GM23248 (cell line): ENCODE data around the gene SMARCA4. TPM values are rescaled to one million over a fixed set of nuclear protein-coding genes. Genes with fewer than 3 reads are reported as not detected.
A peak's percentile ranks its signal among the peaks of the same experiment; 100 is the strongest.
"Not testable (repeated sequence)": the region's sequence is repeated elsewhere in the genome, so short reads cannot be mapped to it uniquely, and the experiment has no call there.

Experiments used
- DNase-seq: peaks from one replicate; pipeline ENCODE4 v3.0.0-alpha.2; 2015
- H2AFZ ChIP-seq: fragments of 200-600 bp; sonication (generic); 2 replicates; pipeline ENCODE4 v1.6.1; 2016; ENCODE audit warnings: antibody characterized with exemption
- H3F3A ChIP-seq: fragments of 200-600 bp; sonication (generic); 2 replicates; pipeline ENCODE4 v1.6.1; 2016; ENCODE audit warnings: mild to moderate bottlenecking, antibody characterized with exemption, mixed run types; ENCODE audit not compliant: insufficient read depth
- H3K27ac ChIP-seq: fragments of 200-600 bp; sonication (generic); 2 replicates; pipeline ENCODE4 v1.5.1; 2016; ENCODE audit warnings: mild to moderate bottlenecking
- H3K27me3 ChIP-seq: fragments of 200-600 bp; sonication (generic); replicated peaks from 2 replicates; pipeline ENCODE4 v1.6.1; 2016; ENCODE audit warnings: mild to moderate bottlenecking; ENCODE audit not compliant: insufficient read depth
- H3K36me3 ChIP-seq: fragments of 200-600 bp; sonication (generic); 2 replicates; pipeline ENCODE4 v1.6.1; 2016; ENCODE audit warnings: low read depth, mild to moderate bottlenecking
- H3K4me1 ChIP-seq: fragments of 200-600 bp; sonication (generic); 2 replicates; pipeline ENCODE4 v1.6.1; 2016; ENCODE audit warnings: mild to moderate bottlenecking; ENCODE audit not compliant: insufficient read depth
- H3K4me2 ChIP-seq: fragments of 200-600 bp; sonication (generic); one replicate; pipeline ENCODE4 v1.6.1; 2016; ENCODE audit warnings: mild to moderate bottlenecking; ENCODE audit not compliant: unreplicated experiment
- H3K4me3 ChIP-seq: fragments of 200-600 bp; sonication (generic); 2 replicates; pipeline ENCODE4 v1.5.1; 2016; ENCODE audit warnings: mild to moderate bottlenecking
- H3K79me2 ChIP-seq: fragments of 200-600 bp; sonication (generic); 2 replicates; pipeline ENCODE4 v1.6.1; 2016; ENCODE audit warnings: mild to moderate bottlenecking; ENCODE audit not compliant: insufficient read depth
- H3K9ac ChIP-seq: fragments of 200-600 bp; sonication (generic); 2 replicates; pipeline ENCODE4 v1.6.1; 2016; ENCODE audit warnings: mild to moderate bottlenecking
- H3K9me2 ChIP-seq: fragments of 200-600 bp; sonication (generic); 2 replicates; pipeline ENCODE4 v1.6.1; 2016; ENCODE audit warnings: mixed run types, mild to moderate bottlenecking, moderate library complexity; ENCODE audit not compliant: insufficient read depth
- H3K9me3 ChIP-seq: fragments of 200-600 bp; sonication (generic); one replicate; pipeline ENCODE4 v1.6.1; 2017; ENCODE audit warnings: low read depth
- H4K20me1 ChIP-seq: fragments of 200-600 bp; sonication (generic); 2 replicates; pipeline ENCODE4 v1.6.0; 2016; ENCODE audit not compliant: insufficient read depth
- EZH2 ChIP-seq: fragments of 200-600 bp; sonication (generic); IDR thresholded peaks from 2 replicates; pipeline ENCODE4 v1.6.1; 2018; ENCODE audit warnings: antibody characterized with exemption, mild to moderate bottlenecking; ENCODE audit not compliant: insufficient read depth, poor library complexity, severe bottlenecking
- EZH2phosphoT487 ChIP-seq: fragments of 200-600 bp; sonication (generic); IDR thresholded peaks from 2 replicates; pipeline ENCODE4 v1.6.1; 2018; ENCODE audit warnings: antibody characterized with exemption, moderate library complexity, mild to moderate bottlenecking, low read depth; ENCODE audit not compliant: insufficient read depth
- WGBS, 2 experiments: methylation state at CpG; one replicate each; pipeline ENCODE4 v1.1.6; 2015 to 2017; ENCODE audit warnings: low lambda C conversion rate in 2 of 2, low coverage in 1 of 2; ENCODE audit errors: missing lambda C conversion rate in 2 of 2; 5-methylcytosine and 5-hydroxymethylcytosine counted together
- in situ Hi-C: fragments of 300-500 bp; cut with MboI; formaldehyde crosslinking; loops from 2 replicates; pipeline ENCODE4 v1.15.0; 2020
- polyA plus RNA-seq: library from polyadenylated mRNA; unstranded; fragments of >200 nt; fragmentation: Nextera tagmentation; extraction: Ambion mirVana; gene quantifications from 2 replicates; pipeline ENCODE4 v1.2.1, GENCODE V29; 2016
- total RNA-seq: library from RNA; depleted of rRNA; stranded (reverse); fragments of >200 nt; shearing (Covaris generic); gene quantifications from 2 replicates; pipeline ENCODE4 v1.2.3, GENCODE V29; 2014

SMARCA4 gene
- total and polyA plus RNA-seq, 2 experiments from 2014 or later, result 37.1 to 44.0 TPM

DNA sequence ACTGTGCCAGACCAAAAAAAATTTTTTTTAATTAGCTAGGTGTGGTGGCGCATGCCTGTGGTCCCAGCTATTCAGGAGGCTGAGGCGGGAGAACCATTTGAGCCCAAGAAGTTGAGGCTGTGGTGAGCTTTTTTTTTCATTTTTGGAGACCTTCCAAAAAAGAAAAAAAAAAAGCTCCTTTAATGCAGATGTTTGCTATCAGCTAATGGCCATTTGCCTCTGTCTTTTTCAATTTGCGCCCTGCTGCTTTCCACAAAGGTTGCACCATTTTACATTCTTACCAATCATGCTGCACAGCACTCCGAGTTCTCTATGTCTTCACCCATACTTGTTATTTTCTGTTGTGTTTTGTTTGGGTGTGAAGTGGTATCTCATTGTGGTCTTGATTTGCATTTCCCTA, 15.6 kb upstream of the SMARCA4 start:
- no peak overlapping the region for H3K4me3 ChIP-seq
- H3K9me2 ChIP-seq, result no peaks in the 10 kb centered on the region
- H3K4me2 ChIP-seq, result no peak overlapping the region
- 0 out of 2 replicates have a peak, but pooled peaks cover 4% of the 10 kb centered on the region for H3K4me1 ChIP-seq
- no peak for DNase-seq
- no peak overlapping the region for H3K27ac ChIP-seq
- in situ Hi-C loops, result no loop called here
- no peak overlapping the region for H3K9ac ChIP-seq
- H3F3A ChIP-seq, result no peaks in the 10 kb centered on the region
- H3K27me3 ChIP-seq, result no peaks in the 10 kb centered on the region
- TF ChIP-seq EZH2, result no peak
- TF ChIP-seq EZH2phosphoT487, result no peak
- no peaks in the 10 kb centered on the region for H3K9me3 ChIP-seq
- no peaks in the 10 kb centered on the region for H4K20me1 ChIP-seq
- WGBS, 2 experiments, result 87 to 92% methylated on average over 4 of the region's 4 CpGs
- H3K36me3 ChIP-seq, result no peaks in the 10 kb centered on the region
- H2AFZ ChIP-seq, result no peak overlapping the region
- no peaks in the 10 kb centered on the region for H3K79me2 ChIP-seq

DNA sequence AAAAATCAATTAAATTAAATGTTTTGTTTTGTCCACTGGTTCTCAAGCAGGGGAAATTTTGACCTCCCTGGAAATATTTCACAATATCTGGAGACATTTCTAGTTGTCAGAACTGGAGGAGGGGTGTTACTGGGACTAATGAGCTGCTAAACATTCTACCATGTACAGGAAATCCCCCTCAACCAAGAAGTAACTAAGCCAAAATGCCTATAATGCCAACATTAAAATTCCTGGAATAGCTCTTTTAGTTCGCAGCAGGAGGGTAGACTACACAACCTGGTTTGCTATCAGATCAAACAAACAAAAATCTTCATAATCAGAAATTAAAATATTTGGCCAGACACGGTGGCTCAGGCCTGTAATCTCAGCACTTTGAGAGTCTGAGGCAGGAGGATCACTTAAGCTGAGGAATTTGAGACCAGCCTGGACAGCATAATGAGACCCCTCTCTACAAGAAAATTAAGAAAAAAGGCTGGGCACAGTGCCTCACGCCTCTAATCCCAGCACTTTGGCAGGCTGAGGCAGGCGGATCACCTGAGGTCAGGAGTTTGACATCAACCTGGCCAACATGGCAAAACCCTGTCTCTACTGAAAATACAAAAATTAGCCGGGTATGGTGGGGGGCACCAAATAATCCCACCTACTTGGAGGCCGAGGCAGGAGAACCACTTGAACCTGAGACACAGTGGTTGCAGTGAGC, 13.7 kb upstream of the SMARCA4 start:
- no peak overlapping the region for H3K27ac ChIP-seq
- no peaks in the 10 kb centered on the region for H3K36me3 ChIP-seq
- TF ChIP-seq EZH2phosphoT487 (no peak), EZH2 (no peak)
- 86 to 90% methylated on average over 6 of the region's 6 CpGs for WGBS, 2 experiments
- no peaks in the 10 kb centered on the region for H3F3A ChIP-seq
- H3K27me3 ChIP-seq, result no peaks in the 10 kb centered on the region
- no peak overlapping the region for H3K4me3 ChIP-seq
- H4K20me1 ChIP-seq, result no peaks in the 10 kb centered on the region
- no peak overlapping the region for H2AFZ ChIP-seq
- H3K4me1 ChIP-seq, result 0 out of 2 replicates have a peak, but pooled peaks cover 4% of the 10 kb centered on the region
- H3K79me2 ChIP-seq, result no peaks in the 10 kb centered on the region
- DNase-seq, result no peak
- no peak overlapping the region for H3K9ac ChIP-seq
- H3K9me2 ChIP-seq, result no peaks in the 10 kb centered on the region
- no peak overlapping the region for H3K4me2 ChIP-seq
- in situ Hi-C loops, result no loop called here
- H3K9me3 ChIP-seq, result no peaks in the 10 kb centered on the region

DNA sequence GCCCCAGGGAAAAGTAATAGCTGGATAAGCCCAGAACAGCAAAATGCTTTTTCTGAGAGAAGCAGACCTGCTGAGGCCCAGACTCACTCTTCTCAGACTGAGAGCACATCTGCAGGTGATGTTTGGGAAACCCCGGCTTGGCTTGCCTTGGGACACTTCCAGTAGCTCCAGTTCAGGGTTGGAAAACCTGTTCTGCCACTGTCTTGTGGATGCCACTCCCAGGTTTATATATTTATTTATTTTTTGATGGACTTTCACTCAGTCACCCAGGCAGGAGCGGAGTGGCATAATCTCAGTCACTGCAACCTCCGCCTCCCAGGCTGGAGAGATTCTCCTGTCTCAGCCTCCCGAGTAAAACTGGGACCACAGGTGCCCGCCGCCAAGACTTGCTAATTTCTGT, 8.0 kb upstream of the SMARCA4 start:
- TF ChIP-seq EZH2phosphoT487, result no peak
- no peak for TF ChIP-seq EZH2
- Histone ChIP-seq H3K36me3 (no peaks in the 10 kb centered on the region), H3K4me1 (peaks cover 4% of the 10 kb centered on the region; the same call in 1 of the 2 replicates), H3K9ac (no peak overlapping the region), H3K9me2 (no peaks in the 10 kb centered on the region), H3K79me2 (no peaks in the 10 kb centered on the region), H3K4me2 (no peak overlapping the region), H3F3A (no peaks in the 10 kb centered on the region), H2AFZ (no peak overlapping the region), H3K27ac (no peak overlapping the region), H3K27me3 (no peaks in the 10 kb centered on the region), H3K4me3 (no peak overlapping the region), H3K9me3 (no peaks in the 10 kb centered on the region), H4K20me1 (no peaks in the 10 kb centered on the region)
- in situ Hi-C loops, result no loop called here
- 89 to 93% methylated on average over 6 of the region's 6 CpGs for WGBS, 2 experiments
- DNase-seq, result no peak

DNA sequence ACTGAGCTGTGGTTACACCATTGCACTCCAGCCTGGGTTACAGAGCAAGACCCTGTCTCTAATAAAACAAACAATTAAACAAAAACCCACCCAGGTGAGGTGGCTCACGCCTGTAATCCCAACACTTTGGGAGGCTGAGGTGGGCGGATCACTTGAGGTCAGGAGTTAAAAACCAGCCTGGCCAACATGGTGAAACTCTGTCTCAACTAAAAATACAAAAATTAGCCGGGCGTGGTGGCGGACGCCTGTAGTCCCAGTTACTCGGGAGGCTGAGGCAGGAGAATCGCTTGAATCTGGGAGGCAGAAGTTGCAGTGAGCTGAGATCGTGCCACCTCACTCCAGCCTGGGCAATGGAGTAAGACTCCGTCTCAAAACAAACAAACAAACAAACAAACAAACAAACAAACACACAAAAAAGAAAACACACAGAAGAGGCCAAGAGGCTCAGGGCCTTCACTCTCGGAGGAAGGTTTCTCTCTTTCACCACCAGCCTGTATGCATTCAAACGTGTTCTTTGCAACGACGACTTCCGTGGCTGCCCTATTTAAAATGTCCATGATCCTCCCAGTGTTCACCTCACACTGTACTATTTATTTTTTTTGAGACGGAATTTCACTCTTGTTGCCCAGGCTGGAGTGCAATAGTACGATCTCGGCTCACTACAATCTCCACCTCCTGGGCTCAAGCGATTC, 1.4 kb upstream of the SMARCA4 start:
- Histone ChIP-seq H3K4me3 (peak overlapping the region; percentile 86), H2AFZ (peak overlapping the region; percentile 80), H3K79me2 (peaks cover 39% of the 10 kb centered on the region), H3K9ac (peak overlapping the region; percentile 91), H3K4me2 (peak overlapping the region; percentile 92)
- in situ Hi-C loops, H4K20me1 ChIP-seq, H3K36me3 ChIP-seq, H3K27me3 ChIP-seq, H3K9me3 ChIP-seq, H3K9me2 ChIP-seq, H3K4me1 ChIP-seq, DNase-seq, H3F3A ChIP-seq, H3K27ac ChIP-seq: not testable (repeated sequence)
- WGBS, 2 experiments, result 90% methylated on average over 19 of the region's 19 CpGs
